ENCODE data around the gene WBP11. TPM values are rescaled to one million over a fixed set of nuclear protein-coding genes. Genes with fewer than 3 reads are reported as not detected.

Gene WBP11
- total RNA-seq, 1 donor = 19.5 TPM

DNA sequence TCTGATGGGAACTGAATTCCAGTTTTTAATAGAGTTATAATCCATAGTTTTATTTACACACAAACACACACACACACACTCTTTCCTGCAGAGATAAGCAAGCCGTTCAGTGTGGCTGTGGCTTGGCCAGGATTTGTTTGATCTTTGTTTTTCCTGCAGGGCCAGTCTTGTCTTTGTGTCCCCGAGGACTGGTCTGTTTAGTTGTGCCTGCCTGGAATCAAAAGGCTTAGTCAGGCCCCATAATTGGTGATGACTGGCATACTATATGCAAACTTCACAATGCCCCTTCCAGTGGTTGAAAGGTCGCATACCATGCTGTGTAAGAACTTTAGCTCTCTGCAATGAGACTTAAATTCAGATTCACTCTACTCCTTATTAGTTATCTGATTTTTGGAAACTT is 26.0 kb downstream of the WBP11 start:
- no peak overlapping the region for H2AFZ ChIP-seq (ENCODE audit: low read length)
- DNase-seq (ENCODE audit: insufficient read length, low spot score, missing footprints) = peak; percentile 72
- no peaks in the 10 kb centered on the region for H3K36me3 ChIP-seq (ENCODE audit: insufficient read depth, low read length)
- H3K79me2 ChIP-seq (ENCODE audit: insufficient read depth, low read length) = peaks cover 18% of the 10 kb centered on the region
- peaks cover 3% of the 10 kb centered on the region for H4K20me1 ChIP-seq (ENCODE audit: insufficient read depth, low read length)
- H3K27ac ChIP-seq (ENCODE audit: low read depth, low read length) = no peak overlapping the region
- no peaks in the 10 kb centered on the region for H3K27me3 ChIP-seq (ENCODE audit: insufficient read depth, low read length)
- TF ChIP-seq, protein P1, sequence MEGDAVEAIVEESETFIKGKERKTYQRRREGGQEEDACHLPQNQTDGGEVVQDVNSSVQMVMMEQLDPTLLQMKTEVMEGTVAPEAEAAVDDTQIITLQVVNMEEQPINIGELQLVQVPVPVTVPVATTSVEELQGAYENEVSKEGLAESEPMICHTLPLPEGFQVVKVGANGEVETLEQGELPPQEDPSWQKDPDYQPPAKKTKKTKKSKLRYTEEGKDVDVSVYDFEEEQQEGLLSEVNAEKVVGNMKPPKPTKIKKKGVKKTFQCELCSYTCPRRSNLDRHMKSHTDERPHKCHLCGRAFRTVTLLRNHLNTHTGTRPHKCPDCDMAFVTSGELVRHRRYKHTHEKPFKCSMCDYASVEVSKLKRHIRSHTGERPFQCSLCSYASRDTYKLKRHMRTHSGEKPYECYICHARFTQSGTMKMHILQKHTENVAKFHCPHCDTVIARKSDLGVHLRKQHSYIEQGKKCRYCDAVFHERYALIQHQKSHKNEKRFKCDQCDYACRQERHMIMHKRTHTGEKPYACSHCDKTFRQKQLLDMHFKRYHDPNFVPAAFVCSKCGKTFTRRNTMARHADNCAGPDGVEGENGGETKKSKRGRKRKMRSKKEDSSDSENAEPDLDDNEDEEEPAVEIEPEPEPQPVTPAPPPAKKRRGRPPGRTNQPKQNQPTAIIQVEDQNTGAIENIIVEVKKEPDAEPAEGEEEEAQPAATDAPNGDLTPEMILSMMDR (IDR thresholded peaks at IDR 0.05; ENCODE audit: extremely low read depth, low read depth, low read length) = no peak
- peak overlapping the region; percentile 78 for H3K4me2 ChIP-seq (ENCODE audit: insufficient read depth, low read length)
- peaks cover 24% of the 10 kb centered on the region for H3K4me1 ChIP-seq (ENCODE audit: insufficient read depth, low read length)
- H3K4me3 ChIP-seq (ENCODE audit: insufficient read depth, low read length) = no peak overlapping the region
- H3K9me3 ChIP-seq (ENCODE audit: low read depth, low read length) = no peaks in the 10 kb centered on the region

DNA sequence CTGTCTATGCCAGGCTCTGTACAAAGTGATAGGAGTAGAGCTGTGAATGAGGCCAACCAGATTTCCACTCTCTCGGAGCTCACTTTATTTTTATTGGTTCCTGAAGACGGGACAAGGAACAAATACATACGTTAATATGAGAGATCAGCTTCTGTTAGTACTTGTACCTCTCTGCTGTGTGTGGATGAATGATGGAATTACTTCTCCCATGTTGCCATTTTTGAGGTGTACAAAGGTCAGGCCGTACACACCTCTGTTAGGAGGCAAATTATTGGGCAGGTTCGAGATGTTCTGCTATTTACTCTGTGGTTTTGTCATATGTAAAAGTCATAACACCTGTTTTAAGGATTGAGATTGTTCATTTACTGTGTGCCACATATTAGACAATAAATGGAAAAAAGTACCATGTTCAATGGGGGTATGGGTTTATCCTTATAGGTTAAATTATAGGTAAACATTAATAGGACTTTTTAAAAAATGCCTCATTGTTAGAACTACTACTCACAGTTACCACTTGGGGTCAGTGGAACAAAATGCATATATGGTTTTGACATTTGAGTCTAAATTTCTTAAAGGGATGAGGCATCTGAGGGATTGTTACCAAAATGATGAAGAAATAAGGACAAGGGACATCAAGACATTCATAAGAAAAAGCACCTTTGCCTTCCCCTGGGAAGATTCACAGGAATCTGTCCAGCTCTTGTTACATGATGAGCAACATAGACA is 26.9 kb downstream of the WBP11 start:
- H3K4me3 ChIP-seq (ENCODE audit: insufficient read depth, low read length) = peak overlapping the region; percentile 77
- no peaks in the 10 kb centered on the region for H3K9me3 ChIP-seq (ENCODE audit: low read depth, low read length)
- H4K20me1 ChIP-seq (ENCODE audit: insufficient read depth, low read length) = peaks cover 3% of the 10 kb centered on the region
- H3K79me2 ChIP-seq (ENCODE audit: insufficient read depth, low read length) = peaks cover 18% of the 10 kb centered on the region
- peaks cover 24% of the 10 kb centered on the region for H3K4me1 ChIP-seq (ENCODE audit: insufficient read depth, low read length)
- no peaks in the 10 kb centered on the region for H3K36me3 ChIP-seq (ENCODE audit: insufficient read depth, low read length)
- peak overlapping the region; percentile 78 for H3K4me2 ChIP-seq (ENCODE audit: insufficient read depth, low read length)
- no peak overlapping the region for H2AFZ ChIP-seq (ENCODE audit: low read length)
- DNase-seq (ENCODE audit: insufficient read length, low spot score, missing footprints) = peak; percentile 82
- H3K27ac ChIP-seq (ENCODE audit: low read depth, low read length) = peak overlapping the region; percentile 87
- H3K27me3 ChIP-seq (ENCODE audit: insufficient read depth, low read length) = no peaks in the 10 kb centered on the region
- TF ChIP-seq, protein P1 (IDR thresholded peaks at IDR 0.05; ENCODE audit: extremely low read depth, low read depth, low read length) = peak; percentile 34

DNA sequence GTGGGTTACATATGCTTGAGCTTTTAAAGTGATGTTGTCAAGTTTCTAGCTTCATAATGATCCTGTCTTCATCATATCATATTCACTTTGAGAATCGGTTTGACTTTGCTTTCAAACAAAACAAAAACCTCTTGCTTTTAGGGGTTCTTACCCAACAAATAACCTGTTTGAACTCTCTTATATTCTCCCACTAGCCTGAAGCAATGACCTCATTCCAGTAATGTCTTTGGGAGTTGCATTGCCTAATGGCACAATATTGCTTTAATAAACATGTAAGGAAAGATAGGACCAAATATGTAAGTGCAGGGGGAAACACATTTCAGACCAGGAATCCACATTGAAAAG is 27.7 kb downstream of the WBP11 start:
- Histone ChIP-seq H3K9me3 (ENCODE audit: low read depth, low read length) (no peaks in the 10 kb centered on the region), H3K4me1 (ENCODE audit: insufficient read depth, low read length) (peaks cover 24% of the 10 kb centered on the region), H4K20me1 (ENCODE audit: insufficient read depth, low read length) (peaks cover 3% of the 10 kb centered on the region), H3K36me3 (ENCODE audit: insufficient read depth, low read length) (no peaks in the 10 kb centered on the region), H3K4me3 (ENCODE audit: insufficient read depth, low read length) (peak overlapping the region; percentile 77), H3K79me2 (ENCODE audit: insufficient read depth, low read length) (peaks cover 20% of the 10 kb centered on the region), H3K4me2 (ENCODE audit: insufficient read depth, low read length) (peak overlapping the region; percentile 78), H3K27me3 (ENCODE audit: insufficient read depth, low read length) (no peaks in the 10 kb centered on the region), H3K27ac (ENCODE audit: low read depth, low read length) (peak overlapping the region; percentile 87), H2AFZ (ENCODE audit: low read length) (peak overlapping the region; percentile 94)
- TF ChIP-seq, protein P1 (IDR thresholded peaks at IDR 0.05; ENCODE audit: extremely low read depth, low read depth, low read length) = no peak
- no peak for DNase-seq (ENCODE audit: insufficient read length, low spot score, missing footprints)

DNA sequence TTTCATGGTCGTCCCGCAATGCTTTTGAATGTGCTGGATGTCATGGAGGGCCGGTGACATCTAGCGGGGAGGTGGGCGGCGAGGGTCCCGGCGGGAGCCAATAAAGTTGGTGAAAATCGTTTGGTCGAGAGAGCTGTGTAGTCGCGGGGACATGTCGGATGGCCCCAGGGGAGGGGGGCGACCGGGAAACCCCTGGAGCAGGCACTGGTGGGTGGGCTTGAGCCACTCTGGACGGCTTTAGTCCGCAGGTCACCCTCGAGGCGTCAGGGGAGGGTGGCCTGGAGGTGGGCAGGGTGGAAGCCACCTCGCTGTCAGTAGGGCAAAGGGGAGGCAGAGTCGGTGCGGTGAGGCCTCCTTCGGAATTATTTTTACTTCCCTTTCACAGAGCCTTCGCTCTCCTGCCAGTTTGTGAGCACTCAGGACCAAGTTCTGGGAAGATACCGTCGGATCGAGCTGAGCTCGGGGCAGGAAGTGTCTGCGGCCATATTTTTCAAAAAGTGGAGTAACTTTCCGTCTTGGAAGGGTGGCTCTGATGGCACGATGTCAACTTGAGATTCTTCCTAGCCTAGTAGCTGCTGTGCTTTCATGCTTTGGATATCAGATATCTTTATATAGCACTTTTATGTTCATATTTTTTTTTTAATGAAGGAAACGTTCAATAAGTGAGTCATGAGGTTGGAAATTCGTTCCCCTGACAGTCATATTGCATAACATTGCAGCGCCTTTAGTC is 28.2 kb downstream of the WBP11 start:
- H2AFZ ChIP-seq (ENCODE audit: low read length) = peak overlapping the region; percentile 94
- peaks cover 26% of the 10 kb centered on the region for H3K79me2 ChIP-seq (ENCODE audit: insufficient read depth, low read length)
- peaks cover 24% of the 10 kb centered on the region for H3K4me1 ChIP-seq (ENCODE audit: insufficient read depth, low read length)
- DNase-seq (ENCODE audit: insufficient read length, low spot score, missing footprints) = peak; percentile 73
- H3K36me3 ChIP-seq (ENCODE audit: insufficient read depth, low read length) = no peaks in the 10 kb centered on the region
- peak overlapping the region; percentile 78 for H3K4me2 ChIP-seq (ENCODE audit: insufficient read depth, low read length)
- peaks cover 3% of the 10 kb centered on the region for H4K20me1 ChIP-seq (ENCODE audit: insufficient read depth, low read length)
- H3K4me3 ChIP-seq (ENCODE audit: insufficient read depth, low read length) = peak overlapping the region; percentile 77
- no peaks in the 10 kb centered on the region for H3K27me3 ChIP-seq (ENCODE audit: insufficient read depth, low read length)
- H3K9me3 ChIP-seq (ENCODE audit: low read depth, low read length) = no peaks in the 10 kb centered on the region
- peak overlapping the region; percentile 87 for H3K27ac ChIP-seq (ENCODE audit: low read depth, low read length)
- TF ChIP-seq, protein P1 (IDR thresholded peaks at IDR 0.05; ENCODE audit: extremely low read depth, low read depth, low read length) = no peak

Data from osteoblast (primary cell).